OCI-LY7 (cell line): ENCODE data around the gene COL4A1. TPM values are rescaled to one million over a fixed set of nuclear protein-coding genes. Genes with fewer than 3 reads are reported as not detected.

ENCODE experiments used
- BruUV-seq: library from RNA; stranded (reverse); fragments of 400-500 nt; replicated peaks from 2 replicates; lab custom pipeline; 2021; lab: Mats Ljungman, UMichigan
- CTCF ChIA-PET: fragments of 300-600 bp; sonication (Branson Sonifier 250); formaldehyde crosslinking; loops from one replicate; lab custom pipeline; 2022; ENCODE audit warnings: antibody characterized with exemption; ENCODE audit not compliant: unreplicated experiment; lab: Charles Lee
- POLR2A ChIA-PET: fragments of 300-600 bp; sonication (Branson Sonifier 250); formaldehyde crosslinking; loops from one replicate; lab custom pipeline; 2022; ENCODE audit warnings: antibody characterized with exemption; lab: Charles Lee
- DNase-seq: peaks from one replicate; pipeline ENCODE4 v3.0.0-alpha.2; 2015; ENCODE audit warnings: low spot score
- H2AFZ ChIP-seq: fragments of 200-600 bp; sonication (generic), shearing (Covaris generic); 2 replicates; pipeline ENCODE4 v1.6.1; 2014; ENCODE audit warnings: mild to moderate bottlenecking, antibody characterized with exemption, low read length, moderate library complexity
- H3K27ac ChIP-seq: fragments of 200-600 bp; sonication (generic); 2 replicates; pipeline ENCODE4 v1.5.1; 2014; ENCODE audit warnings: mixed run types, low read depth, mild to moderate bottlenecking, moderate library complexity, low read length, inconsistent platforms; ENCODE audit not compliant: poor library complexity, severe bottlenecking
- H3K36me3 ChIP-seq: fragments of 200-600 bp; sonication (generic); 2 replicates; pipeline ENCODE4 v1.6.1; 2014; ENCODE audit warnings: mild to moderate bottlenecking, antibody characterized with exemption, low read length, moderate library complexity, mixed read lengths; ENCODE audit not compliant: insufficient read depth
- H3K4me1 ChIP-seq: fragments of 200-600 bp; sonication (generic); 2 replicates; pipeline ENCODE4 v1.5.1; 2014; ENCODE audit warnings: mild to moderate bottlenecking, low read length; ENCODE audit not compliant: insufficient read depth, poor library complexity, severe bottlenecking
- H3K4me2 ChIP-seq: fragments of 200-600 bp; sonication (generic); 2 replicates; pipeline ENCODE4 v1.6.1; 2014; ENCODE audit warnings: mild to moderate bottlenecking, low read length
- H3K4me3 ChIP-seq: fragments of 200-600 bp; sonication (generic); 2 replicates; pipeline ENCODE4 v1.5.1; 2014; ENCODE audit warnings: mild to moderate bottlenecking, low read depth, low read length; ENCODE audit not compliant: poor library complexity, severe bottlenecking
- H3K79me2 ChIP-seq: fragments of 200-600 bp; sonication (generic); 2 replicates; pipeline ENCODE4 v1.6.1; 2016; ENCODE audit warnings: low read depth, mild to moderate bottlenecking, low read length, moderate library complexity, mixed read lengths; ENCODE audit not compliant: insufficient read depth
- H3K9me2 ChIP-seq: fragments of 200-600 bp; sonication (generic); 2 replicates; pipeline ENCODE4 v1.6.1; 2016; ENCODE audit warnings: mild to moderate bottlenecking, low read length, mixed read lengths; ENCODE audit not compliant: insufficient read depth
- H3K9me3 ChIP-seq: fragments of 200-600 bp; sonication (generic); 2 replicates; pipeline ENCODE4 v1.6.1; 2014; ENCODE audit warnings: mild to moderate bottlenecking, mixed run types, low read length, mixed read lengths
- H4K20me1 ChIP-seq: fragments of 200-600 bp; sonication (generic); 2 replicates; pipeline ENCODE4 v1.6.1; 2014; ENCODE audit warnings: mild to moderate bottlenecking, antibody characterized with exemption, low read length, moderate library complexity, mixed read lengths; ENCODE audit not compliant: insufficient read depth
- CTCF ChIP-seq: fragments of 200-600 bp; sonication (generic); conservative IDR thresholded peaks from 2 replicates; pipeline ENCODE4 v1.5.1; 2014; ENCODE audit warnings: mild to moderate bottlenecking, antibody characterized with exemption, low read length, moderate library complexity, mixed read lengths
- EZH2phosphoT487 ChIP-seq: fragments of 200-600 bp; sonication (generic); IDR thresholded peaks from 2 replicates; pipeline ENCODE4 v1.6.1; 2018; ENCODE audit warnings: low read depth, borderline replicate concordance, mild to moderate bottlenecking, mixed run types, antibody characterized with exemption, low read length, moderate library complexity, mixed read lengths
- intact Hi-C: fragments of 100-400 bp; cut with micrococcal nuclease; formaldehyde crosslinking; loops from one replicate; pipeline ENCODE4 v1.10.0; 2022; ENCODE audit not compliant: unreplicated experiment
- total RNA-seq, 2 experiments: library from RNA; depleted of rRNA in 1 of 2; stranded (reverse); fragments of >200 nt in 1 of 2; shearing (Covaris generic) in 1 of 2; gene quantifications; 2 replicates each; pipeline ENCODE4 v1.2.3, GENCODE V29; 2014 to 2022

The COL4A1 gene
- total RNA-seq, 2 experiments from 2014 or later: 0.06 TPM; not detected in 1

- ChIA-PET CTCF (no interaction called here), POLR2A (no interaction called here)
- Histone ChIP-seq H3K79me2 (no peaks in the 10 kb centered on the region), H3K36me3 (no peaks in the 10 kb centered on the region), H3K9me2 (no peaks in the 10 kb centered on the region), H3K4me2 (no peak overlapping the region), H3K27ac (no peak overlapping the region), H4K20me1 (no peaks in the 10 kb centered on the region), H2AFZ (no peak overlapping the region), H3K4me3 (no peak overlapping the region), H3K9me3 (no peaks in the 10 kb centered on the region), H3K4me1 (no peaks in the 10 kb centered on the region)
- TF ChIP-seq CTCF (no peak), EZH2phosphoT487 (no peak)
- BruUV-seq: no TSS peak
- intact Hi-C loops: no loop called here
- no peak for DNase-seq
These were observed 2.0 kb downstream of the COL4A1 start for GRCh38 chr13:110305001-110305400.

- H2AFZ ChIP-seq: no peak overlapping the region
- H3K36me3 ChIP-seq: no peaks in the 10 kb centered on the region
- no peaks in the 10 kb centered on the region for H3K79me2 ChIP-seq
- no TSS peak for BruUV-seq
- H3K9me3 ChIP-seq: no peaks in the 10 kb centered on the region
- H3K4me3 ChIP-seq: no peak overlapping the region
- ChIA-PET POLR2A (no interaction called here), CTCF (no interaction called here)
- no peak for DNase-seq
- TF ChIP-seq CTCF (no peak), EZH2phosphoT487 (no peak)
- no peak overlapping the region for H3K4me2 ChIP-seq
- no peaks in the 10 kb centered on the region for H4K20me1 ChIP-seq
- no peaks in the 10 kb centered on the region for H3K4me1 ChIP-seq
- H3K27ac ChIP-seq: no peak overlapping the region
- H3K9me2 ChIP-seq: no peaks in the 10 kb centered on the region
- intact Hi-C loops: no loop called here
These were observed 2.7 kb downstream of the COL4A1 start for GRCh38 chr13:110304256-110304655.

- Histone ChIP-seq H3K4me1 (no peaks in the 10 kb centered on the region), H3K27ac (no peak overlapping the region), H3K79me2 (no peaks in the 10 kb centered on the region), H4K20me1 (no peaks in the 10 kb centered on the region), H2AFZ (no peak overlapping the region), H3K4me3 (no peak overlapping the region), H3K4me2 (no peak overlapping the region), H3K36me3 (no peaks in the 10 kb centered on the region), H3K9me2 (no peaks in the 10 kb centered on the region), H3K9me3 (no peaks in the 10 kb centered on the region)
- intact Hi-C loops: no loop called here
- ChIA-PET CTCF (no interaction called here), POLR2A (no interaction called here)
- DNase-seq: no peak
- no TSS peak for BruUV-seq
- TF ChIP-seq CTCF (no peak), EZH2phosphoT487 (no peak)
These were observed 3.3 kb downstream of the COL4A1 start for GRCh38 chr13:110303644-110304043.
